ENCODE results near the gene CBFA2T3. TPM values are rescaled to one million over a fixed set of nuclear protein-coding genes. Genes with fewer than 3 reads are reported as not detected.

CBFA2T3 gene
- total and polyA plus RNA-seq, 2 of the 13 experiments (the other 11 are each of a cell fraction or from before 2014, with no cell fraction given): 0.05 TPM; not detected in 1

DNA sequence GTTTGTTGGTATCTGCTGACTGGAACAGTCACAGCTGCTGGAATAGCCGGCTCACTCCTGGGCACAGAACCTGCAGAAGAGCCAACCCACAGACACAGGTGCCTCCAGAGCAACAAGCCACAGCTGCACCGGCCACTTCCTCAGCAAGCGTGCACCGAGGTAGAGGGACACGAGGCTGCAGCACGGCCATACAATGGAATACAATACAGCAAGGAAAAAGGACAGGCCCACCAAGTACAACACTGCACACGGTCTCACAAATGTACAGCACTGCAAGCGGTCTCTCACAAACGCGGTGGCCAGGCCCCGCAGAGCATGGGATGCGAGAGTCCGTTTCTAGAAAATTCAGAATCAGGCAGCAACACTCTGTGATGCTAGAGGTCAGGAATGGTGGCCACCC is 63.1 kb downstream of the CBFA2T3 start (continued):
- TF ChIP-seq, protein P1, sequence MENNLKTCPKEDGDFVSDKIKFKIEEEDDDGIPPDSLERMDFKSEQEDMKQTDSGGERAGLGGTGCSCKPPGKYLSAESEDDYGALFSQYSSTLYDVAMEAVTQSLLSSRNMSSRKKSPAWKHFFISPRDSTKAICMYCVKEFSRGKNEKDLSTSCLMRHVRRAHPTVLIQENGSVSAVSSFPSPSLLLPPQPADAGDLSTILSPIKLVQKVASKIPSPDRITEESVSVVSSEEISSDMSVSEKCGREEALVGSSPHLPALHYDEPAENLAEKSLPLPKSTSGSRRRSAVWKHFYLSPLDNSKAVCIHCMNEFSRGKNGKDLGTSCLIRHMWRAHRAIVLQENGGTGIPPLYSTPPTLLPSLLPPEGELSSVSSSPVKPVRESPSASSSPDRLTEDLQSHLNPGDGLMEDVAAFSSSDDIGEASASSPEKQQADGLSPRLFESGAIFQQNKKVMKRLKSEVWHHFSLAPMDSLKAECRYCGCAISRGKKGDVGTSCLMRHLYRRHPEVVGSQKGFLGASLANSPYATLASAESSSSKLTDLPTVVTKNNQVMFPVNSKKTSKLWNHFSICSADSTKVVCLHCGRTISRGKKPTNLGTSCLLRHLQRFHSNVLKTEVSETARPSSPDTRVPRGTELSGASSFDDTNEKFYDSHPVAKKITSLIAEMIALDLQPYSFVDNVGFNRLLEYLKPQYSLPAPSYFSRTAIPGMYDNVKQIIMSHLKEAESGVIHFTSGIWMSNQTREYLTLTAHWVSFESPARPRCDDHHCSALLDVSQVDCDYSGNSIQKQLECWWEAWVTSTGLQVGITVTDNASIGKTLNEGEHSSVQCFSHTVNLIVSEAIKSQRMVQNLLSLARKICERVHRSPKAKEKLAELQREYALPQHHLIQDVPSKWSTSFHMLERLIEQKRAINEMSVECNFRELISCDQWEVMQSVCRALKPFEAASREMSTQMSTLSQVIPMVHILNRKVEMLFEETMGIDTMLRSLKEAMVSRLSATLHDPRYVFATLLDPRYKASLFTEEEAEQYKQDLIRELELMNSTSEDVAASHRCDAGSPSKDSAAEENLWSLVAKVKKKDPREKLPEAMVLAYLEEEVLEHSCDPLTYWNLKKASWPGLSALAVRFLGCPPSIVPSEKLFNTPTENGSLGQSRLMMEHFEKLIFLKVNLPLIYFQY (CRISPR knock-in tag; IDR thresholded peaks at IDR 0.05; ENCODE audit: borderline replicate concordance): no peak
- TF ChIP-seq SMC3 (IDR thresholded peaks at IDR 0.05; ENCODE audit: low read length): no peak
- TF ChIP-seq HDAC6 (IDR thresholded peaks at IDR 0.05; ENCODE audit: low read depth, low read length): no peak
- TF ChIP-seq, protein P2, sequence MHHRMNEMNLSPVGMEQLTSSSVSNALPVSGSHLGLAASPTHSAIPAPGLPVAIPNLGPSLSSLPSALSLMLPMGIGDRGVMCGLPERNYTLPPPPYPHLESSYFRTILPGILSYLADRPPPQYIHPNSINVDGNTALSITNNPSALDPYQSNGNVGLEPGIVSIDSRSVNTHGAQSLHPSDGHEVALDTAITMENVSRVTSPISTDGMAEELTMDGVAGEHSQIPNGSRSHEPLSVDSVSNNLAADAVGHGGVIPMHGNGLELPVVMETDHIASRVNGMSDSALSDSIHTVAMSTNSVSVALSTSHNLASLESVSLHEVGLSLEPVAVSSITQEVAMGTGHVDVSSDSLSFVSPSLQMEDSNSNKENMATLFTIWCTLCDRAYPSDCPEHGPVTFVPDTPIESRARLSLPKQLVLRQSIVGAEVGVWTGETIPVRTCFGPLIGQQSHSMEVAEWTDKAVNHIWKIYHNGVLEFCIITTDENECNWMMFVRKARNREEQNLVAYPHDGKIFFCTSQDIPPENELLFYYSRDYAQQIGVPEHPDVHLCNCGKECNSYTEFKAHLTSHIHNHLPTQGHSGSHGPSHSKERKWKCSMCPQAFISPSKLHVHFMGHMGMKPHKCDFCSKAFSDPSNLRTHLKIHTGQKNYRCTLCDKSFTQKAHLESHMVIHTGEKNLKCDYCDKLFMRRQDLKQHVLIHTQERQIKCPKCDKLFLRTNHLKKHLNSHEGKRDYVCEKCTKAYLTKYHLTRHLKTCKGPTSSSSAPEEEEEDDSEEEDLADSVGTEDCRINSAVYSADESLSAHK (CRISPR knock-in tag; IDR thresholded peaks at IDR 0.05; ENCODE audit: borderline replicate concordance): no peak
- TF ChIP-seq, protein P3, sequence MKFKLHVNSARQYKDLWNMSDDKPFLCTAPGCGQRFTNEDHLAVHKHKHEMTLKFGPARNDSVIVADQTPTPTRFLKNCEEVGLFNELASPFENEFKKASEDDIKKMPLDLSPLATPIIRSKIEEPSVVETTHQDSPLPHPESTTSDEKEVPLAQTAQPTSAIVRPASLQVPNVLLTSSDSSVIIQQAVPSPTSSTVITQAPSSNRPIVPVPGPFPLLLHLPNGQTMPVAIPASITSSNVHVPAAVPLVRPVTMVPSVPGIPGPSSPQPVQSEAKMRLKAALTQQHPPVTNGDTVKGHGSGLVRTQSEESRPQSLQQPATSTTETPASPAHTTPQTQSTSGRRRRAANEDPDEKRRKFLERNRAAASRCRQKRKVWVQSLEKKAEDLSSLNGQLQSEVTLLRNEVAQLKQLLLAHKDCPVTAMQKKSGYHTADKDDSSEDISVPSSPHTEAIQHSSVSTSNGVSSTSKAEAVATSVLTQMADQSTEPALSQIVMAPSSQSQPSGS (CRISPR knock-in tag; IDR thresholded peaks at IDR 0.05): no peak
- no peak for TF ChIP-seq ZNF577 (CRISPR knock-in tag; IDR thresholded peaks at IDR 0.05; ENCODE audit: borderline replicate concordance, low read depth)
- TF ChIP-seq RFX1 (IDR thresholded peaks at IDR 0.05): no peak
- TF ChIP-seq, protein P4, sequence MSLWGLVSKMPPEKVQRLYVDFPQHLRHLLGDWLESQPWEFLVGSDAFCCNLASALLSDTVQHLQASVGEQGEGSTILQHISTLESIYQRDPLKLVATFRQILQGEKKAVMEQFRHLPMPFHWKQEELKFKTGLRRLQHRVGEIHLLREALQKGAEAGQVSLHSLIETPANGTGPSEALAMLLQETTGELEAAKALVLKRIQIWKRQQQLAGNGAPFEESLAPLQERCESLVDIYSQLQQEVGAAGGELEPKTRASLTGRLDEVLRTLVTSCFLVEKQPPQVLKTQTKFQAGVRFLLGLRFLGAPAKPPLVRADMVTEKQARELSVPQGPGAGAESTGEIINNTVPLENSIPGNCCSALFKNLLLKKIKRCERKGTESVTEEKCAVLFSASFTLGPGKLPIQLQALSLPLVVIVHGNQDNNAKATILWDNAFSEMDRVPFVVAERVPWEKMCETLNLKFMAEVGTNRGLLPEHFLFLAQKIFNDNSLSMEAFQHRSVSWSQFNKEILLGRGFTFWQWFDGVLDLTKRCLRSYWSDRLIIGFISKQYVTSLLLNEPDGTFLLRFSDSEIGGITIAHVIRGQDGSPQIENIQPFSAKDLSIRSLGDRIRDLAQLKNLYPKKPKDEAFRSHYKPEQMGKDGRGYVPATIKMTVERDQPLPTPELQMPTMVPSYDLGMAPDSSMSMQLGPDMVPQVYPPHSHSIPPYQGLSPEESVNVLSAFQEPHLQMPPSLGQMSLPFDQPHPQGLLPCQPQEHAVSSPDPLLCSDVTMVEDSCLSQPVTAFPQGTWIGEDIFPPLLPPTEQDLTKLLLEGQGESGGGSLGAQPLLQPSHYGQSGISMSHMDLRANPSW (CRISPR knock-in tag; IDR thresholded peaks at IDR 0.05; ENCODE audit: borderline replicate concordance): no peak
- no peak for TF ChIP-seq SCMH1 (CRISPR knock-in tag; IDR thresholded peaks at IDR 0.05; ENCODE audit: borderline replicate concordance)
- TF ChIP-seq SNAI1 (CRISPR knock-in tag; IDR thresholded peaks at IDR 0.05; ENCODE audit: borderline replicate concordance): no peak

Data from HepG2 (cell line).